Fibroblast of pulmonary artery (primary cell): ENCODE measurements around the gene GRIN1.

Experiments
- DNase-seq: peaks from one replicate; pipeline ENCODE4 v3.0.0-alpha.2; 2010; ENCODE audit warnings: low read depth
- H3K4me3 ChIP-seq: replicated peaks from 2 replicates; pipeline ENCODE4 v1.5.1; 2011; ENCODE audit warnings: low read depth, mild to moderate bottlenecking, control low read depth, low read length, moderate library complexity
- TF ChIP-seq, protein P1 (sequence below): IDR thresholded peaks from 2 replicates; pipeline ENCODE4 v1.5.1; 2011; ENCODE audit warnings: mild to moderate bottlenecking, control low read depth, low read length, inconsistent platforms; ENCODE audit errors: missing control alignments

Gene GRIN1

GRCh38 chr9:137191691-137192447, 52.9 kb downstream of the GRIN1 start:
- TF ChIP-seq, protein P1, sequence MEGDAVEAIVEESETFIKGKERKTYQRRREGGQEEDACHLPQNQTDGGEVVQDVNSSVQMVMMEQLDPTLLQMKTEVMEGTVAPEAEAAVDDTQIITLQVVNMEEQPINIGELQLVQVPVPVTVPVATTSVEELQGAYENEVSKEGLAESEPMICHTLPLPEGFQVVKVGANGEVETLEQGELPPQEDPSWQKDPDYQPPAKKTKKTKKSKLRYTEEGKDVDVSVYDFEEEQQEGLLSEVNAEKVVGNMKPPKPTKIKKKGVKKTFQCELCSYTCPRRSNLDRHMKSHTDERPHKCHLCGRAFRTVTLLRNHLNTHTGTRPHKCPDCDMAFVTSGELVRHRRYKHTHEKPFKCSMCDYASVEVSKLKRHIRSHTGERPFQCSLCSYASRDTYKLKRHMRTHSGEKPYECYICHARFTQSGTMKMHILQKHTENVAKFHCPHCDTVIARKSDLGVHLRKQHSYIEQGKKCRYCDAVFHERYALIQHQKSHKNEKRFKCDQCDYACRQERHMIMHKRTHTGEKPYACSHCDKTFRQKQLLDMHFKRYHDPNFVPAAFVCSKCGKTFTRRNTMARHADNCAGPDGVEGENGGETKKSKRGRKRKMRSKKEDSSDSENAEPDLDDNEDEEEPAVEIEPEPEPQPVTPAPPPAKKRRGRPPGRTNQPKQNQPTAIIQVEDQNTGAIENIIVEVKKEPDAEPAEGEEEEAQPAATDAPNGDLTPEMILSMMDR: no peak

GRCh38 chr9:137192448-137192780, 53.5 kb downstream of the GRIN1 start:
- no peak overlapping the region for H3K4me3 ChIP-seq
- TF ChIP-seq, protein P1: no peak

More at GRCh38 chr9:137191691-137192447, 52.9 kb downstream of the GRIN1 start:
- no peak for DNase-seq
- no peak overlapping the region for H3K4me3 ChIP-seq

DNA sequence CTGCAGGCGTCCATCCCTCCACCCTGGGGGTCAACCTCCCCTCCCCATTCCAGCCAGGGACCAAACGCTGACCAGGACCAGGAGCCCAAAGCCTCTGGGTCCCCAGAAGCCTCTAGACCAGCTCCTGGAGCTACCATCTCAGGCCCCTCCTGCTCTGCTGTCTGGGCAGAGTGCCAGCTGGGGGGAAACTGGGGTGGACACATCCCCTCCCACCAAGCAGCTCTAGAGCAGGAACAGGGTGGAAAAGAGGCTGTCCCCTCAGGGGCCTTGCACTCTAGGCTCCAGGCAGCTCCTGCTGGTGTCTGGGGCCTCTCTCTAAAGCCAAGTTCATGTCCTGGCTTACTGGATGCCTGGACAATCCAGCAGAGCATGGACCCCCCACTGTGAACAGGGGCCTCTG, 53.9 kb downstream of the GRIN1 start:
- TF ChIP-seq, protein P1: no peak
- no peak for DNase-seq
- no peak overlapping the region for H3K4me3 ChIP-seq

More at GRCh38 chr9:137192448-137192780, 53.5 kb downstream of the GRIN1 start:
- DNase-seq: no peak

GRCh38 chr9:137193771-137194170, 54.8 kb downstream of the GRIN1 start:
- TF ChIP-seq, protein P1: no peak
- DNase-seq: no peak
- no peak overlapping the region for H3K4me3 ChIP-seq

DNA sequence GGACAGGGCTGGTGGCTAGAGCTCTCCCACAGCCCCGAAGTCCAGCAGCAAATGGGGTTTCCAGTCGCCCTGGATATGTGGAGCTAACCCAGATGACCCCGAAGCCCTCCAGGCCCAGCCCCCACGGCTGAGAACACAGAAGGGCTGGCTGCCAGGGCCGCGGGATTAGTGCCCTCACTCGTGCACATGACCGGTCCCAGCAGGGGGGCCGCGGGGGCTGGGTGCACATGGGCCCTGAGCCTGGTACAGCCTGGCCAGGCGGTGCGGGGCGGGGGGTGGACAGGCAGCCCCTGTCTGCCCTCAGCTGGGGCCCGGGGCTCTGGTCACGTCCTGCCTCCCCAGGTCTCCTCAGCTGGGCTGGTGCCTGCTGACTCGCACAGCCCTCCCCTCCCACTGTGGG, 55.4 kb downstream of the GRIN1 start:
- H3K4me3 ChIP-seq: no peak overlapping the region
- no peak for DNase-seq
- TF ChIP-seq, protein P1: no peak

DNA sequence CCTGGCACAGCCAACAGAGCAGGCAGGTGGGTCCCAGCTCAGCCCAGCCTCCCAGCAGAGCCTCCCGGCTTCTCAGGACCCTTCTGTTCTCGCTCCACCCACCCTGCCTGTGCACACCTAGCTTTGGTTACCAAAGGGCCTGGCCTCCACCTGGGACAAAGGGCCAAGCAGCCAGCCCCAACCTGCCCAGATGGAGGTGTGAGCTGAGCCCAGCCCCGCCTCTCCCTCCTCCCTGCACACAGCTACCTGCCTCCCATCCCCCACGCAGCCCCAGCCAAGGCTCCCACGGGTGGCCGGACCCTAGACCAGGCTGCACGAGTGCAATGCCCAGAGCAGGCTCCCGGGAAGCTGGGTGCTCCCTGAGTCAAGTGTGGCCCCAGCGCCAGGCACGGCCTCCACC, 56.0 kb downstream of the GRIN1 start:
- no peak for DNase-seq
- TF ChIP-seq, protein P1: no peak
- no peak overlapping the region for H3K4me3 ChIP-seq
